ENCODE measurements around the gene MRGPRX3. TPM values are rescaled to one million over a fixed set of nuclear protein-coding genes. Genes with fewer than 3 reads are reported as not detected.

Gene MRGPRX3
- total RNA-seq, 4 donors from 2014 or later = not detected

- H3K27ac ChIP-seq = no peak overlapping the region
- TF ChIP-seq POLR2A (IDR thresholded peaks at IDR 0.05) = no peak
- TF ChIP-seq CTCF (IDR thresholded peaks at IDR 0.05) = no peak
- H3K36me3 ChIP-seq = peaks cover 0 to 32% (median 0%) of the 10 kb centered on the region in 3 donors
- peaks cover 0 to 12% (median 3%) of the 10 kb centered on the region in 4 donors for H3K4me1 ChIP-seq
- no peaks in the 10 kb centered on the region for H3K27me3 ChIP-seq
- DNase-seq = no peak
- no peaks in the 10 kb centered on the region for H3K9me3 ChIP-seq
- H3K4me3 ChIP-seq = no peak overlapping the region
Observed at GRCh38 chr11:18100926-18101656, 31.3 kb upstream of the MRGPRX3 start.

GRCh38 chr11:18105086-18105801, 27.1 kb upstream of the MRGPRX3 start:
- Histone ChIP-seq H3K4me1 (peaks cover 0 to 12% (median 3%) of the 10 kb centered on the region in 4 donors), H3K4me3 (peak overlapping the region; percentile 74 to 90 (median 84)), H3K36me3 (peaks cover 0 to 23% (median 0%) of the 10 kb centered on the region in 3 donors), H3K27me3 (no peaks in the 10 kb centered on the region), H3K27ac (peak overlapping the region; percentile 30 to 80 (median 54)), H3K9me3 (no peaks in the 10 kb centered on the region)
- TF ChIP-seq CTCF (IDR thresholded peaks at IDR 0.05) (no peak), POLR2A (IDR thresholded peaks at IDR 0.05) (no peak)
- no peak for DNase-seq

GRCh38 chr11:18105802-18106574, 26.4 kb upstream of the MRGPRX3 start, which contains the start of gene SAAL1:
TSS of gene SAAL1 (minus strand) at chr11:18106082. CDS start at chr11:18106041, 41 bp downstream.
- H3K27ac ChIP-seq = peak within 1 kb of the TSS; percentile 30 to 80 (median 54)
- no peaks in the 10 kb centered on the region for H3K27me3 ChIP-seq
- peaks cover 0 to 22% (median 0%) of the 10 kb centered on the region in 3 donors for H3K36me3 ChIP-seq
- H3K4me3 ChIP-seq = peak within 1 kb of the TSS; percentile 74 to 90 (median 84)
- H3K9me3 ChIP-seq = no peaks in the 10 kb centered on the region
- DNase-seq = peak; percentile 86 to 93 (median 90)
- H3K4me1 ChIP-seq = peaks cover 0 to 12% (median 3%) of the 10 kb centered on the region in 4 donors
- TF ChIP-seq CTCF (IDR thresholded peaks at IDR 0.05) = peak; percentile 55 to 86 (median 68)
- peak; percentile 17 to 19 for TF ChIP-seq POLR2A (IDR thresholded peaks at IDR 0.05)

GRCh38 chr11:18106688-18107087, 25.7 kb upstream of the MRGPRX3 start:
- H3K36me3 ChIP-seq = peaks cover 0 to 15% (median 0%) of the 10 kb centered on the region in 3 donors
- DNase-seq = no peak
- no peak overlapping the region for H3K4me3 ChIP-seq
- peaks cover 0 to 12% (median 3%) of the 10 kb centered on the region in 4 donors for H3K4me1 ChIP-seq
- TF ChIP-seq POLR2A (IDR thresholded peaks at IDR 0.05) (no peak), CTCF (IDR thresholded peaks at IDR 0.05) (no peak)
- no peaks in the 10 kb centered on the region for H3K27me3 ChIP-seq
- no peak overlapping the region for H3K27ac ChIP-seq
- H3K9me3 ChIP-seq = no peaks in the 10 kb centered on the region

GRCh38 chr11:18108254-18108653, 24.1 kb upstream of the MRGPRX3 start:
- no peaks in the 10 kb centered on the region for H3K36me3 ChIP-seq
- no peak overlapping the region for H3K4me3 ChIP-seq
- H3K4me1 ChIP-seq = peaks cover 0 to 12% (median 3%) of the 10 kb centered on the region in 4 donors
- H3K27me3 ChIP-seq = no peaks in the 10 kb centered on the region
- DNase-seq = no peak
- TF ChIP-seq CTCF (IDR thresholded peaks at IDR 0.05) (no peak), POLR2A (IDR thresholded peaks at IDR 0.05) (no peak)
- H3K27ac ChIP-seq = no peak overlapping the region
- no peaks in the 10 kb centered on the region for H3K9me3 ChIP-seq
